HG02870 (cell line): ENCODE results near the gene IL21R.

Source experiments
- ATAC-seq: cut with Tn5 transposase; IDR thresholded peaks from one replicate; pipeline ENCODE4 v1.9.1; 2021; ENCODE audit warnings: mild to moderate bottlenecking, moderate library complexity; ENCODE audit not compliant: unreplicated experiment

Gene IL21R

GRCh38 chr16:27482397-27483087, 80.6 kb downstream of the IL21R start:
- ATAC-seq = no peak

- no peak for ATAC-seq
Measured at GRCh38 chr16:27483088-27483437, 81.1 kb downstream of the IL21R start.

GRCh38 chr16:27483624-27484023, 81.7 kb downstream of the IL21R start:
- ATAC-seq = no peak

- ATAC-seq = no peak
Measured at GRCh38 chr16:27485126-27485525, 83.2 kb downstream of the IL21R start.

- ATAC-seq = no peak
Measured at GRCh38 chr16:27485811-27486210, 83.8 kb downstream of the IL21R start.

- ATAC-seq = no peak
Measured at GRCh38 chr16:27486344-27486743, 84.4 kb downstream of the IL21R start.

GRCh38 chr16:27486760-27487159, 84.8 kb downstream of the IL21R start:
- no peak for ATAC-seq

GRCh38 chr16:27489421-27489820, 87.4 kb downstream of the IL21R start:
- no peak for ATAC-seq

GRCh38 chr16:27489906-27490305, 87.9 kb downstream of the IL21R start:
- no peak for ATAC-seq

GRCh38 chr16:27491894-27492587, 90.1 kb downstream of the IL21R start:
- ATAC-seq = no peak

GRCh38 chr16:27492588-27492979, 90.6 kb downstream of the IL21R start:
- ATAC-seq = no peak

- no peak for ATAC-seq
Measured at GRCh38 chr16:27495191-27495590, 93.2 kb downstream of the IL21R start.

- no peak for ATAC-seq
Measured at GRCh38 chr16:27498031-27498825, 96.3 kb downstream of the IL21R start.

- ATAC-seq = no peak
Measured at GRCh38 chr16:27498916-27499658, 97.1 kb downstream of the IL21R start.

GRCh38 chr16:27499659-27500055, 97.7 kb downstream of the IL21R start:
- ATAC-seq = no peak

GRCh38 chr16:27500801-27501200, 98.8 kb downstream of the IL21R start:
- no peak for ATAC-seq
